Liver (tissue), 3 donors: ENCODE results near the gene ABHD6.

Experiments used
- CTCF ChIP-seq: fragments of 150-350 bp; IDR thresholded peaks from 2 replicates; pipeline ENCODE4 v1.5.1; 2017; ENCODE audit warnings: improper control_type of control experiment, low read depth, low read length; ENCODE audit not compliant: missing input control
- EGR1 ChIP-seq, 2 donors: IDR thresholded peaks; 2 replicates each; pipeline ENCODE4 v1.6.1; 2016 to 2018; ENCODE audit warnings: antibody characterized with exemption in 2 of 2, low read depth in 2 of 2
- FOXA2 ChIP-seq: IDR thresholded peaks from 2 replicates; pipeline ENCODE4 v1.6.1; 2016; ENCODE audit warnings: antibody characterized with exemption
- GABPA ChIP-seq, 2 donors: IDR thresholded peaks in 1 of 2; conservative IDR thresholded peaks in 1 of 2; 2 replicates each; pipeline ENCODE4 v1.6.1; 2016; ENCODE audit warnings: antibody characterized with exemption in 2 of 2, mild to moderate bottlenecking in 1 of 2, moderate library complexity in 1 of 2
- HNF4A ChIP-seq, 2 donors: conservative IDR thresholded peaks; 2 replicates each; pipeline ENCODE4 v1.6.1; 2016; ENCODE audit warnings: antibody characterized with exemption in 2 of 2, mild to moderate bottlenecking in 2 of 2
- JUND ChIP-seq, 2 donors: IDR thresholded peaks; 2 replicates each; pipeline ENCODE4 v1.6.1; 2016; ENCODE audit warnings: antibody characterized with exemption in 2 of 2
- MAX ChIP-seq: IDR thresholded peaks from 2 replicates; pipeline ENCODE4 v1.6.1; 2016; ENCODE audit warnings: antibody characterized with exemption
- RAD21 ChIP-seq, 2 donors: IDR thresholded peaks; 2 replicates each; pipeline ENCODE4 v1.6.1; 2016; ENCODE audit warnings: antibody characterized with exemption in 2 of 2, mild to moderate bottlenecking in 2 of 2
- RXRA ChIP-seq, 2 donors: IDR thresholded peaks; 2 replicates each; pipeline ENCODE4 v1.6.1; 2017 to 2018; ENCODE audit warnings: antibody characterized with exemption in 2 of 2, mild to moderate bottlenecking in 1 of 2
- SP1 ChIP-seq: IDR thresholded peaks from 2 replicates; pipeline ENCODE4 v1.6.1; 2018; ENCODE audit warnings: antibody characterized with exemption, mild to moderate bottlenecking
- TAF1 ChIP-seq: conservative IDR thresholded peaks from 2 replicates; pipeline ENCODE4 v1.6.1; 2016; ENCODE audit warnings: antibody characterized with exemption, mild to moderate bottlenecking
- YY1 ChIP-seq: IDR thresholded peaks from 2 replicates; pipeline ENCODE4 v1.6.1; 2016; ENCODE audit warnings: antibody characterized with exemption, mild to moderate bottlenecking
- TF ChIP-seq, protein P1 (sequence below): IDR thresholded peaks from 2 replicates; pipeline ENCODE4 v1.6.1; 2016; ENCODE audit warnings: antibody characterized with exemption
- donor health status: healthy.
- donor health status: healthy.

- TF ChIP-seq RXRA (IDR thresholded peaks at IDR 0.05): no peak
- TF ChIP-seq CTCF: no peak
- no peak for TF ChIP-seq YY1
- no peak for TF ChIP-seq MAX
- no peak for TF ChIP-seq SP1
- no peak for TF ChIP-seq GABPA (IDR thresholded peaks at IDR 0.05 in 1 of 2, conservative IDR thresholded peaks at IDR 0.05 in 1 of 2)
- TF ChIP-seq RAD21 (IDR thresholded peaks at IDR 0.05): no peak
- TF ChIP-seq EGR1 (IDR thresholded peaks at IDR 0.05; ENCODE audit: low read depth in 2 of 2): no peak
- TF ChIP-seq JUND (IDR thresholded peaks at IDR 0.05): no peak
- TF ChIP-seq, protein P1, sequence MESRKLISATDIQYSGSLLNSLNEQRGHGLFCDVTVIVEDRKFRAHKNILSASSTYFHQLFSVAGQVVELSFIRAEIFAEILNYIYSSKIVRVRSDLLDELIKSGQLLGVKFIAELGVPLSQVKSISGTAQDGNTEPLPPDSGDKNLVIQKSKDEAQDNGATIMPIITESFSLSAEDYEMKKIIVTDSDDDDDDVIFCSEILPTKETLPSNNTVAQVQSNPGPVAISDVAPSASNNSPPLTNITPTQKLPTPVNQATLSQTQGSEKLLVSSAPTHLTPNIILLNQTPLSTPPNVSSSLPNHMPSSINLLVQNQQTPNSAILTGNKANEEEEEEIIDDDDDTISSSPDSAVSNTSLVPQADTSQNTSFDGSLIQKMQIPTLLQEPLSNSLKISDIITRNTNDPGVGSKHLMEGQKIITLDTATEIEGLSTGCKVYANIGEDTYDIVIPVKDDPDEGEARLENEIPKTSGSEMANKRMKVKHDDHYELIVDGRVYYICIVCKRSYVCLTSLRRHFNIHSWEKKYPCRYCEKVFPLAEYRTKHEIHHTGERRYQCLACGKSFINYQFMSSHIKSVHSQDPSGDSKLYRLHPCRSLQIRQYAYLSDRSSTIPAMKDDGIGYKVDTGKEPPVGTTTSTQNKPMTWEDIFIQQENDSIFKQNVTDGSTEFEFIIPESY: no peak
- TF ChIP-seq FOXA2: no peak
- TF ChIP-seq HNF4A (conservative IDR thresholded peaks at IDR 0.05): no peak
- TF ChIP-seq TAF1: no peak
These were observed 1.2 kb downstream of the ABHD6 start for GRCh38 chr3:58238830-58239229.
